GM15510 (cell line): Measurements from ENCODE around the gene USP6.

Experiments
- POLR2A ChIP-seq: IDR thresholded peaks from 3 replicates; pipeline ENCODE4 v1.6.1; 2011; ENCODE audit warnings: borderline replicate concordance; ENCODE audit not compliant: insufficient read length; ENCODE audit errors: extremely low read depth

Gene USP6

GRCh38 chr17:5210614-5211252 lies 94.9 kb downstream of the USP6 start:
- no peak for TF ChIP-seq POLR2A

- no peak for TF ChIP-seq POLR2A
Observed at GRCh38 chr17:5211458-5211857, 95.6 kb downstream of the USP6 start.

GRCh38 chr17:5219536-5219935 lies 103.7 kb downstream of the USP6 start:
- TF ChIP-seq POLR2A, result no peak

- no peak for TF ChIP-seq POLR2A
Observed at GRCh38 chr17:5220074-5220473, 104.2 kb downstream of the USP6 start.
